SU-DHL-6 (cell line): Measurements from ENCODE around the gene MACF1.

Experiments
- EZH2phosphoT487 ChIP-seq: fragments of 200-600 bp; sonication (generic), shearing (Covaris generic); conservative IDR thresholded peaks from 2 replicates; pipeline ENCODE4 v1.6.1; 2018; ENCODE audit warnings: mild to moderate bottlenecking, antibody characterized with exemption, low read length, moderate library complexity, mixed read lengths
- TF ChIP-seq, protein P1 (sequence below): fragments of 200-600 bp; sonication (generic); IDR thresholded peaks from one replicate; pipeline ENCODE4 v1.5.1; 2017; ENCODE audit warnings: antibody characterized with exemption, mild to moderate bottlenecking, low read length, moderate library complexity; ENCODE audit not compliant: insufficient read depth, poor library complexity, severe bottlenecking

GRCh38 chr1:39370602-39371001 lies 166.1 kb downstream of the MACF1 start:
- TF ChIP-seq, protein P1, sequence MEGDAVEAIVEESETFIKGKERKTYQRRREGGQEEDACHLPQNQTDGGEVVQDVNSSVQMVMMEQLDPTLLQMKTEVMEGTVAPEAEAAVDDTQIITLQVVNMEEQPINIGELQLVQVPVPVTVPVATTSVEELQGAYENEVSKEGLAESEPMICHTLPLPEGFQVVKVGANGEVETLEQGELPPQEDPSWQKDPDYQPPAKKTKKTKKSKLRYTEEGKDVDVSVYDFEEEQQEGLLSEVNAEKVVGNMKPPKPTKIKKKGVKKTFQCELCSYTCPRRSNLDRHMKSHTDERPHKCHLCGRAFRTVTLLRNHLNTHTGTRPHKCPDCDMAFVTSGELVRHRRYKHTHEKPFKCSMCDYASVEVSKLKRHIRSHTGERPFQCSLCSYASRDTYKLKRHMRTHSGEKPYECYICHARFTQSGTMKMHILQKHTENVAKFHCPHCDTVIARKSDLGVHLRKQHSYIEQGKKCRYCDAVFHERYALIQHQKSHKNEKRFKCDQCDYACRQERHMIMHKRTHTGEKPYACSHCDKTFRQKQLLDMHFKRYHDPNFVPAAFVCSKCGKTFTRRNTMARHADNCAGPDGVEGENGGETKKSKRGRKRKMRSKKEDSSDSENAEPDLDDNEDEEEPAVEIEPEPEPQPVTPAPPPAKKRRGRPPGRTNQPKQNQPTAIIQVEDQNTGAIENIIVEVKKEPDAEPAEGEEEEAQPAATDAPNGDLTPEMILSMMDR = no peak
- TF ChIP-seq EZH2phosphoT487 = no peak
